ENCODE measurements around the gene ALS2CL.
"Not testable (repeated sequence)": the region's sequence is repeated elsewhere in the genome, so short reads cannot be mapped to it uniquely, and the experiment has no call there.

Gene ALS2CL

DNA sequence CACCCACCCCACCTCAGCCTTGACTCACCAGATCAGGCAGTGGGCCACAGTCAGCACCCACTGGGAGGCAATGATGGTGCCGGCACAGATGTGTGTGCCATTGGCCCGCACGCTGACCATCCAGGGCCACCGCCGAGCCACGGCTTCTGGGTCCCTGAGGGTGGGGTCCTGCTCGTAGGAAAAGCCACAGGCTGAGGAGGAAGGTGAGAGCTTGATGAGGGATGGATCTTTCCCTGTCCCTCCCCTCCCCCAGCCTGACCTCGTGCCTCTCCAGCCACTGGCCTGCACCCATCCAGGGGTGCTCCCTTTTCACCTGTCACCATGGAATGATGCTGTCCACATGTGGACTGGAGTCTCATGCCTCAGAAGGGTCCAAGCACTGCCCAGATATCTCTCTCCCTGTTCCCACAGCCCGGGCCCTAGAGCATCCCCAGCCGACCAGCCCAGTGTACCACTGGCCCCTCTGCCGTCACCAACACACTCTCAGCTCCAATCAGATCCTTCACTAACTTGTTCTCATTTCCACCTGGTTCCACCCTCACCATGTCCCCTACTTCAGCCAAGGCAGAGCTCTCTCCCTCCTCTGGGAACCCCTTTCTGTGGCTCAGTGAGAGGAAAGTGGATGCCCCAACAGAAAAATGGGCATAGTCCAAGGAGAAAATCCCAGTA lies 22.2 kb upstream of the ALS2CL start:
- no peak for ATAC-seq

DNA sequence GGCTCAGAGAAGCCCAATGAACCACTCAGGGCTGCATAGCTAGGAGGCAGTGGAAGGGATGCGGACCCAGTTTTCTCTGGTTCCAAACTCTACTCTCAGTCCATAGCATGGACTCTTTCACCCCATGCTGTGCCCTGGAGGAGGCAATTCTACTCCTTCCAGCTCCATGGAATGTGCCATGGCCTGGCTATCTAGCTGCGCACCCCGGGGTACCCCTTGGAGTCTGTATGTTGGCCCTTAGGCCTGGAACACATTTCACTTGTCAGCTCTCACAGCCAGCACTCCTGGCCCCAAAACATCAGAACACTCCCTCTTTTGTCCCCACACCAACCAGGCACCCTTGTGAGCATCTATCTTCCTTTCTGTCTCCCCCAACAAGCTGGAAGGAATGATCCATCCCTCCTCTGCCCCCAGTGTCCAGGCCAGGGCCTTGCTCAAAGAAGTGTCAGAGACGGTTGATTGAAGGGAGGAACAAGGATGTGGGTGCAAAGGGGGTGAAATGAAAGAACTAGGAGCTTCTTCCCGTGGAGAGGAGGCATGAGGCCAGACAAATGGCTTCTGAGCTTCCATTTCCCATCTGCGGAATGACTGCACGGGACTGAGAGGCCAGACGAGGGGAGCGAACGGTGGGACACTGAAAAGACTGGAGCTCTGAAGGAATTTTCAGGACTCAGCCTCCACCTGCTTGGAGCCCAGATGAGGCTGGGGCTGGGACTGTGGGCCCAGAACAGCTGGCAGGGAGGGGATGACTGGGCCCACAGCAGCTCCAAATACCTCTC lies 21.4 kb upstream of the ALS2CL start:
- no peak for ATAC-seq

DNA sequence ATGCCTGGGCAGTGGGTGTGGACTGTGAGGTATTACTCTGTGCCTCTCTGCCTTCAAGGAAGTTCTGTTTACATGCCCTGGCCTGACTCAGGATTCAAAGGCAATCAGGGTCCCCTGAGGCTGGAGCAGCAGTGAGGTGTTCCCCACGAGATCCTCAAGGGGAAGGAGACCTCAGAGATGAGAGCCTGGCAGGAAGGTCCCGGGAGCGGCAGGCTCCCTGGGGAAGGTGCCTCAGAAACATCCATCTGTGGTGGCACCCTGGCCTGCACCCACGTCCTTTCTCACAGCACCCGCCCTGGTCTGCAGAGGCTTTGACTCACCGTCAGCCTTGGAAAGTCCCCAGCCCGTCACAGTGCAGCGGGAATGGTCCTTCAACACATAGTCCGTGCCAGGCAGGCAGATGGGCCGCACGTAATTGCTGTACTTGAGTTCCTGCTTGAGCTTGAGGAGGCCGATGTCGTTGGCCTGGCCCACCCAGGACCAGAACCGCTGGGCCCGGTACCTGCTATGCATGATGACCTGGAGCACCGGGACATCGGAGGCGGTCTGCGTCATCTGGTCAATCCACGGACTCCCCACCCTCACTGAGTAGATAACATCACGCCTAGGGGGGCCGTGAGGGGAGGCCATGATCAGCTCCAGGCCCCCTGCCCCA lies 20.5 kb upstream of the ALS2CL start:
- ATAC-seq = peak; percentile 65 to 69

DNA sequence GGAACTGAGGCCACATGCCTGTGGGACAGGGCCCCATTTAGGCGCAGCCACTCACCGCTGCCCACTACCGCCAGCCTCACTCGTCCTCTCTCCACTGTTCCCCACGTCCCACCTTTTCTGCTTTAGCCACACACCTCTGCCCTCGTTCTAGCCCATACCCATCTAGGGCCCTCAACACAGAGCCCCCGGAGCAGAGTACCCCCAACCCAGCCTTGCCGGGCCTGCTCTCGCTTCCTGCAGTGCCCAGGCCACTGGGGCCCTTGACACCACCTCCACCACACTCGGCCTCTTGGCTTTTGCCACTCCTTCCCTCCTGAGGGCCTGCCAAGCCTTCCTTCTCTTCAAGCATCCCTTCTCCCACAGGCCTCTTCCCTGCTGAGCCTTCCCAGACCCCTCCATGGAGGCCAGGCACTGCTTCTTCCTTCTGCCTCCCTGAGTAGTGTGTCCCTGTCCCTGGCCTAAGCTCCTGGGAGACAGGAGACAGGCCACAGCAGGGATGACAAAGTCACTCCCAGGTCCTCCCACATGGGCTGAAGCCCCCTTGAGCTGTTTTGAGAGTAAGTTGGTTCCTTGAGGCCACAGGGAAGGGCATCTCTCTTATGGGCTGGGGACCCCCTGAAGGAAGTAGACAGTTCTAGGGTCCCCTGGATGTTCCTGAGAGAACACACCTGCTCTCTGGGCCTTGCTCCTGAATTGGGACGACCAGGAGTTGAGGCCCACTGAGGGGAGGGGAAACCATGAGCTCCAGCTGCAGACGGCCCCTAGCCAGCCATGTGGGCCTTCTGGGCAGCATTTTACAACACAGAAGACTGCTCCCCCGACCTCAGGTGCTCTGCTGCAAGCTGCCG lies 19.8 kb upstream of the ALS2CL start:
- ATAC-seq = no peak

DNA sequence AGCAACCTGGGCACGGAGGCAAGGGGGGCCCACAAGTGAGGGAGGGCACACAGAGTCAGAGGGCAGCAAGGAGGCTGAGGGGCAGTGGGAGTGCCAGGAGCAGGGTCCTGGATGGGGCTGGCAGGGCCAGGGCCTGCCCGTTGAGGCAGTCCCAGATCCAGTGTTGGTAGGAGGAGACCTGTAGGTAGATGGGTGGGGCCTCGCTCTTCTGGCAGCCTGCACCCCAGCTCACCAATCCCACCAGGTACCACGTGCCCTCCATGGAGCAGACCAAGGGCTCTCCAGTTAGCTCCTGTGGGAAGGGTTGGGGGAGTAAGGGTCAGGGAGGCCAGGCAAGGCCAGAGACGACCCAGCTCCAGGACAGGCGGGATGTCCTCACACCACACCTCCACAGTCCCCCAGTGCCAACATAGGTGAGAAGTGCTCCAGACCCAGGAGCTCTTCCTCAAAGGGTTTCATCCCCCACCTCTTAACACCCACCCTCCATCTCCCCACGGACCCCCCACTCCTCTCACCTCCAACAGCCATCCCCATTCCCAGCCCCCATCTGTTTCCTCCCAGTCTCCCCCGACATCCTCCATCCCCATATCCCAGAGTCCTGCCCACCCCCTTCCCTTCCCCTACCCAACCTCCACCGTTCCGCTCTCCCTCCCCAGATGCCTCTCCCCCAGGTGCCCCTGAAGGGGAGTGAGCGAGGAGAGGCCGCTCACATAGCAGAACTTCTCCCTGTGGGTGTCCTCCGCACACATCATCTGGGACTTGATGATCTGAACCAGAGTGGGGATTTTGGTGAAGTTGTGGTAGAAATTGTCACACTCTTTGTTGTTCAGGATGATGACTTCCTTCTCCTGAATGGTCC lies 18.9 kb upstream of the ALS2CL start:
- no peak for ATAC-seq

DNA sequence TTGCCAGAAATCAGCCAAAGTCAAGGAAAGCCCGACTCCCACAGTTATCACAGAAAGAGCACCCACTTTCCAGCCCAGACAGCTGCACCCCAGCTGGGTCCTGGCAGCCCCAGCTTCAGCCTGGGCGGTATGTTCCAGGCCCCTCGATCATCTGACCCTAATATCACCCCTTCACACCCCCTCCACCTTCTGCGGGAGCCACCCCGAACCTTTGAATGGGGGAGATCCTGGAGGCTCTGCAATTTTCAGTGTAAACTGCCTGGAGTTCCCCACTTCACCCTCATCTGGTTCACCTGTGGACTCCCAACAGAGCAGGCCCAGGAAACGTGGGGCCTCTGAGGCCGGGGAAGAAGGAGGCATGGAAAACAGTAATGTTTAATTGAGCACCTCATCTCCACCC lies 18.3 kb upstream of the ALS2CL start:
- ATAC-seq = no peak

DNA sequence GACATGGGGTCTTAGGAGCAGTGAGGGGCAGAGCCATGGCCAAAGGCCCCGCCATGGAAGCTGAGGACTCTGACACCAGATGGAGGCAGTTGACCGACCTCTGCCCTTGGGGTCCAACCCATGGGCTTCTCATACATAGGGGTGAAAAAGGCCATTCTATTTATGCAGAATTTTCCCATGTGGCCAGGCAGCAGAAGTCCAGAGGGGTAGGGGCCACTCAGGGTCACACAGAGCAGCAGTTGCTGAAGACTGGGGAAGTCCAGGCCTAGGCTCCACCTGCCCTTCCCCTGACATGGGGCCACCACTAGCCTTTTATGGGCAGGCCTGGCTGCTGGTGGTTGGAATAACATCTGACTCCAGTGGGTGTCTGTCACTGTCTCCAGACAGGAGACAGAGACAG lies 17.8 kb upstream of the ALS2CL start:
- no peak for ATAC-seq

DNA sequence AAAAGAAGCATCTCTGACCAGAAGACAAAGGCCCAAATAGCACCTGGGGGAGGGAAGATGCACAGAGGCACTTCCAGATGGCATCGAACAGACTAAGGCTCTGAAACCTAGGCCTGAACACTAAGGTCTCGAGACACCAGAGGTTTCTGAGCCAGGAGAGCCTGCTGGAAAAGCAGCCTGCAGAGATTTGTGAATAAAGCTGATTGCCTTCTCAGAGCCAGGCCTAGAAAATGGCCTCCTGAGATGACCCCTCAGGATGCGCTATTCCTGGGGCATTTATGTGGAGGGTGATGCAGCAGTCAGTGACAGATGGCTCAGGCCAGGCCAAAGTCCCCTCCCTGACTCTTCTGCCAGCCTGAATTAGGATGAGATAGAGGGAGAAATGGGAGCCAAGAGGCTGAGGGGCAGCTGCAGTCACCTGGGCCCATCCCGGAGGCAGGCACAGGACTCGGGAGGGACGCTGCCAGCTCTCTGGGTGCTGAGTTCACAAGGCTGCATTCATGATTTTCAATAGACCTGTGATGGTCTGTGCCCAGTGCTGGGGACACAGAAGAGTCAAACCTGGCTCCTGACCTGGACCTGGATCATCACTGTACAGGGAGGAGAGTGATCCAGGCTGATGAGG lies 17.3 kb upstream of the ALS2CL start:
- ATAC-seq = no peak

DNA sequence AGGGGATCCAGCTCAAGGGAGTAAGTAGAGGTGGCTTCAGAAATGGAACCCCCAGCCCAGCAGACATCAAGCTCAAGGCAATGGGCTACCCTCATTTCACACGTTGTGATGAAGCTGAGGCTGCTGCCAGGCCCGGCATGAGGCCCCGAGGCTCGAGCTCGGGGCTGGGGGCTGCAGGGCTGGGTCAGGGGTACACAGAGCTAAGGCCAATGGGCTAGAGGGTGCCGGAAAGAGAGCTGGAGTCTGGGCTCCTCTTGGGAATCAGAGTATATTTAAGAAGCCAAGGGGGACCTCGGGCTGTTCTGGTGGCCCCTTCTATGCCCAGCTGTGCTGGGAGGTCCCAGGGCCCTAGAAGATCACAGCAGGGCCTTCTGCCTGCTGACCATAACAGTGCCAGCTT lies 16.8 kb upstream of the ALS2CL start:
- ATAC-seq = no peak

DNA sequence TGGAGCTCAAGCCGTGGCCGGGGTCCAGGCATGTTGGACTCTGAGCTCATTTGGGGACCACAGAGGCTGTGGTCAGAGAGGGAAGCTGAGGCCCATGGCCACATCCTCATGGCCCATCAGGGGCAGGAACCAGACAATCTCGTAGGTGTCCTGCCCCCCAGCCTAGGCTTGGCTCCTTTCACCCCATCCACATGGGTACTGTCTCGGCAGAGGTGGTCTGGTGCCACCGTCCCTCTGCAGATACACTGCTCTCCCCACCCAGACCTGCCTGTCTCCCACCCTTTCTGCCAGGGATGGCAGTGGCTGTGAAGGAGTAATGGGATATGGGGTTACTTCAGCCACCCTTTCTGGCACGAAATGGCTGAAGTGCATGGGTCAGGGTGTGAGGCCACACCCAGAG lies 16.2 kb upstream of the ALS2CL start:
- no peak for ATAC-seq

DNA sequence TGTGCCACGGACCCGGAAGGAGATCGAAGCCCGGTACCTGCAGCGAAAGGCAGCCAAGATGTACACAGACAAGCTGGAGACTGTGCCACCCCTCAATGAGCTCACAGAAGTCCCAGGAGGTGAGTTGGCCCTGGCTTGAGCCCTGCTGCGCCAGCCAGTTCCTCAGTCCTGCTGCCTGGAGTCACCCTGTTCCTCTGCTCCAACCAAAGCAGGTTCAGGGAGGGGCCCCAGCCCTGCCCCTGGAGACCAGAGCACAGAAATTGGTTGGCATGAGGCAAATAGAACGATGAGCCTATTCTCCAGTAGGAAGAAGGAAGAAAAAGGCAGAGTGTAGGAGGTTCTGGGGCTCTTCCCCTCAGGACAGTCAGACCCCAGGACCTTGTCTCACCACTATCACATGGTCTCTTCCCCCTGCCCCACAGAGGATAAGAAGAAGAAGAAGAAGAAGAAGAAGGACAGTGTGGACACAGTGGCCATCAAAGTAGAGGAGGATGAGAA lies 15.7 kb upstream of the ALS2CL start:
- ATAC-seq = no peak

DNA sequence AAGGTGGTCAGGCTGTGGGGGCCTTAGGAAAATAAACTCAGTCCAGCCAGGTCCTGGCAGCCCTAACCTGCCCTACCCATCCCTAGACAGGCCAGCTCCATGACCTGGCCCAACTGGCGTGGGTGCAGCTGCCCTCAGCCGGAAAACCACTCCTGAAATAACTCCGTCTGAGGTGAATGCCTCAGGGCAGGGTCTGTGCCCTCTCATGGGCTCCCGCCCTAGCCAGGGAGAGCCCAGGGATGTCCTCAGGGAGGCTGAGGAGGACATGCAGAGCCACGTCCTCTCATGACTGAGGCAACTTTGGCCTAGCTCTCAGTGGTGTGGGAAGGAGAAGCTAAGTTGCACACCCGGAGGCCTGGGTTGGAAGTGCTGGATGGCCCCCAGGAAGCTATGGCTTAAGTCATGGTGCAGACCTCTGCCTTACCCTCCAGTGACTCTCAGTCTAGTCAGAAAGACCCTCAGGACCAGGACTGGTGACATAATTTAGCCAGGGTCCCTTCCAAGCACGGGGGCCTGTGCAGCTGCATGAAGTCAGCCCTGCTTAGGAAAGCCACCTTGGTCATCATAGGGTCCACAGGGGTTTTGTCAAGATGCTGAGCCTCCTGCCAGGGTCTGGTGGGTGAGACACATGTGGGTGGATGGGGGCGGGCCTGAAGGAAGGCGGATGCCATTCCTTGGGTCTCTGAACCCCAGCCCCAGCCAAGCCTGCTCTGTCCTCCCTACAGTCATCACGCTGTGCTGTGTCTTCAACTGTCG lies 15.1 kb upstream of the ALS2CL start:
- ATAC-seq = no peak

DNA sequence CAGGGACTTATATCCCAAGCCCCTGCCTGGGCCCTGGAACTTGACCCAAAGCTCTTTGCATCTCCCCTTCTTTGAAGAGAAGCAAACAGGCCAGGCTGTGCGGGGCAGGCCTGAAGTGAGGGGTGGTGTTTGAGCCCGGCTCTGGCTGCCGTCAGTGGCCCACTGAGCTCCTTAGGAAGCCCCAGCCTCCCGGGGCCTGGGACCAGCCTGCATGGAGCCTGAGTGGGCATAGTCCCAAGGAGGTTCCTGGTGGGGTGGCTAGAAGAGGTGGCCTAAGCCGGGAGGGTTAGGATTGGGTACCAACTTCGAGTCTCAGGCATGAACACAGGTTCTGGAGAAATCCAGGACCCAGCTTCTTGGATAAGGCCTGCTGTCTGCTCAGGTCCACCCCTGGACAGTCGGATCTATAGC lies 14.1 kb upstream of the ALS2CL start:
- ATAC-seq = no peak

DNA sequence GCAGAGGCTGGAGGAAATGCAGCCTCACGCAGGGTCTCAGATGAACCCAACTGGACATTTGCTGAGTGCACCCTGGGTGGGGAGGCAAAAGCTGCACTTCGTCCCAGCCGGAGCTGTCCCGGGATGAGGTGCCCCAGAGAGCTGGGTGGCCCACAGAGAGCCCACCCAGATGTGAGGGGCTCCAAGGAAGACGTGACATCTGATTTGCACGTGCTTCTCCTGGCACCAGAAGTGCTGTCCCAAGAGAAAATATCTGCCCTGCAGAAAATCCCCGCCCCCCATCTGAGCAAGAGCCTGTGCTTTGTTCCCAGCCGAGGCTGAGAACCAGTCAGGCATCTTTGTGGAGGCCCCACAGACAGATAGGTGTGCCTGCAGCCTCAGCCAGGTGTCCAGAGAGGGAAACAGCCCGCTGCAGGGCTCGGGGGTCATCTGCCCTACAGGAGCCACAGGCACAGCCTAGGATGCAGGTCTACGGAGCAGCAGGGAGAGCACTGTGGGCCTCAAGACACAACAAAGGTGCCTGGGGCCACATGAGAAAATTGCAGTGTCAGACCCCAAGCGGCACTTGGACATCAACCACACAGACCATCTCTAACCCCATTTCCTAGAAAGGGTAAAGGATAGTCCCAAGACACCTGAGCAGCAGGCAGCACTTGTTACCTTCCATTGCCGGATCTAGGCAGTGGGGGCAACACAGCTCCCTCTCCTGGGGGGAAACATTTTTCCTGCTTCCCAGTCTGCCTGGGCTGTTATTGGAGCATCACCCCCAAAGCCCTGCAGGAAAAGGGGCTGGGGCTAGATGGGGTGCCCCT lies 13.5 kb upstream of the ALS2CL start:
- no peak for ATAC-seq

DNA sequence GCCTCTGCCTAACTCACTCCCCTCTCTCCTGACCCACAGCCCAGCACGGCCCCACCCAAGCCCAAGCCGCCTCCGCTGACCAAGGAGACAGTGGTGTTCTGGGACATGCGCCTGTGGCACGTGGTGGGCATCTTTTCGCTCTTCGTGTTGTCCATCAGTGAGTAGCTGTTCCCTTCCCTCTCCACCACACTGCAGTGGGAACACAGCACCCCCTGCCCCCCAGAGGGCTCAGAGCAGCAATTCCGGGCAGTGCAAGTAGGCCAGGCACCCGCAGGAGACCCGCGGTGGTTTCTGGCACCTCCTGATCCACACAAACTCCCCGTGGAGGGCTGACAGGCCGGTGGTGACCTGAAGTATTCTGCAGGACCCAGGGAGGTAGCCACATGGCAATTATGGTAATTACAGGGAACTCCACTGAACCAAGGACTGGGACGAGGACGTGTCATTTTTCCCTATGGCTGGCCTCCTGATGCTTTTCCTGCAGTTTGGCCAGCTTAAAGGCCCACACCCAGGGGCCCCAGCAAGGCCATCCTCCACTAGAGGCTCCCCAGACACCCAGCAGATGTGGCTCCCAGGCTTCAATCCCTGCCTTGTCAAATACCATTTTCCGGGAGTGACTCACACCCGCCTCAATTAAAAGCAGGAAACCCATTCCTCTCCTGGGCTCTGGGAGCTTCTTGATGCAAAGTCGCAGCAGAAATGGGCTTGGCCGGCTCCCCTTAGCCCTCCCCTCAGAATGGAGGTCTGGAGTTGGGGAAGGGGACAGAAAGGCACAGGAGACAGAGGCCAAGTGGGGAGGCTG lies 12.5 kb upstream of the ALS2CL start:
- ATAC-seq = no peak

DNA sequence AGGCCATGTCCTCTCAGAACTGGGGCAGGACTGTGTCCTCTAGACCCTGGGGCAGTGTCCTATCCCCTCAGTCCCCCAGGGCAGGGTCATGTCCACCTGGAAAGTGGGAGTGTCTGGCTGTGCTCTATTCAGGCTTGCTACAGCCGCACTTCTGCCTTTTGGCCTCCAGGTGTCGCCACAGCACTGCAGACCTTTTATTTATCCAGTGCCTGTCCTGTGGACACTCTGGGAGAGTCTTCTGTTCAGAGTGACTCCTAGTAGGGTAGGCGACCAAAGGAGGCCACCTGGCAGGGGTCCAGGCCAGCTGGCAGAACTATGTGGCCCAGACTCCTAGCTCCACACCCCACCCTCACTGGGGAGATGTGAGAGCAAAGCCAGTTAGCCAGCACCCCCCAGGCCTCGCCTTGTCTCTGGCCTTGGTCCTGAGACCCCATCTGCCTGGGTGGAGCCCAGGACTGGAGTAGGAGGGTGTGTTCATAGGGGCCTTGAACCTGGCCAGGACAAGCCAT lies 11.6 kb upstream of the ALS2CL start:
- peak; percentile 65 to 81 for ATAC-seq

DNA sequence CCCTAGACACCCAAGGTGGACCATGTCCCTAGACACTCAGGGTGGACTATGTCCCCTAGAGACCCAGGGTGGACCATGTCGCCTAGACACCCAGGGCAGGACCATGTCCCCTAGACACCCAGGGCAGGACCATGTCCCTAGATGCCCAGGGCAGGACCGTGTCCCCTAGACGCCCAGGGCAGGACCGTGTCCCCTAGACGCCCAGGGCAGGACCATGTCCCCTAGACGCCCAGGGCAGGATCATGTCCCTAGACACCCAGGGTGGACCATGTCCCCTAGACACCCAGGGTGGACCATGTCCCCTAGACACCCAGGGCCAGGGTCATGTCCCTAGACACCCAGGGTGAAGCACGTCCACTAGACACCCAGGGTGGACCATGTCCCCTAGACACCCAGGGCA lies 10.9 kb upstream of the ALS2CL start:
- ATAC-seq = not testable (repeated sequence)

DNA sequence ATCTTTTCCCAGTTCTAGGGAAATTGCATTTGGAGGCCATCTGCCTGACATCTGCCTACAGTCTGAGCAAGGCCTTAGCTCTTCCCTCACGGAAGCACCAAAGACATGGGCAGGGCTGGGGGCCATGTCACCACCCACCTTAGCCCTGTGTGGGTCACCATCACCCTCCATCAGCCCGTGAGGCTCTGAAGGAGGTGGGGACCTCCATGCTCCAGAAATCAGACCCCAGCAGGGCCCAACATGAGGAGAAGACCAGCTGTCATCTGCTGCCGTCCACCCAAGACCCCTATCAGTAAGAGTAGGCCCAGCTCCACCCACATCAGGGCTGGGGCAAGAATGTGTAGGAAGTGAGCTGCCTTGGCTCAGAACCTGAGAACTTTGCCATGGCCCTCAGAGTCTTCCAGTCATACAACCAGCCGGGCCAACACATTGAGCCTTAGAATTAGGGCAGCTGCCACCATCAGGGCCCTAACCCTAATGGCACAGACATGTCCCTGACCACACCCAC lies 9.6 kb upstream of the ALS2CL start:
- ATAC-seq = no peak
